Natural killer cell treated with Interleukin-12 subunit alpha and Interleukin-12 subunit beta and Interleukin-15 and Interleukin-18, amount 100 ng/mL, for 72 hours (primary cell): ENCODE results near the gene ATP8B1. TPM values are rescaled to one million over a fixed set of nuclear protein-coding genes. Genes with fewer than 3 reads are reported as not detected.

Experiments
- ATAC-seq, 2 donors: fragments of 150-1000 bp; cut with Tn5 transposase in 1 of 2; sonication (Bioruptor Pico), chemical (Tn5 transposase) in 1 of 2; 2 replicates each; pipeline ENCODE4 v1.10.0; 2021
- DNase-seq: peaks from one replicate; pipeline ENCODE4 v3.0.0; 2022; ENCODE audit warnings: low spot score
- H3K27ac Mint-ChIP-seq, 2 donors: 1 replicate in 1 of 2; 2 replicates in 1 of 2; pipeline ENCODE4 v1.8.0; 2022; ENCODE audit warnings: mixed read lengths in 2 of 2, mild to moderate bottlenecking in 1 of 2, moderate library complexity in 1 of 2
- H3K27me3 Mint-ChIP-seq, 2 donors: 1 replicate in 1 of 2; 2 replicates in 1 of 2; pipeline ENCODE4 v1.8.0; 2022; ENCODE audit warnings: mixed read lengths in 2 of 2
- H3K36me3 Mint-ChIP-seq: one replicate; pipeline ENCODE4 v1.8.0; 2022; ENCODE audit warnings: mixed read lengths
- H3K4me1 Mint-ChIP-seq, 2 donors: 1 replicate in 1 of 2; 2 replicates in 1 of 2; pipeline ENCODE4 v1.8.0; 2022; ENCODE audit warnings: low read depth in 2 of 2, mixed read lengths in 2 of 2, mild to moderate bottlenecking in 1 of 2
- H3K4me3 Mint-ChIP-seq: one replicate; pipeline ENCODE4 v1.8.0; 2022; ENCODE audit warnings: mixed read lengths
- H3K9me3 Mint-ChIP-seq: 2 replicates; pipeline ENCODE4 v1.8.0; 2022; ENCODE audit warnings: mixed read lengths
- total RNA-seq, 2 donors: library from RNA; stranded (reverse); gene quantifications; one replicate each; pipeline ENCODE4 v1.2.3, GENCODE V29; 2022

The ATP8B1 gene
- total RNA-seq, 2 donors from 2014 or later: not detected

DNA sequence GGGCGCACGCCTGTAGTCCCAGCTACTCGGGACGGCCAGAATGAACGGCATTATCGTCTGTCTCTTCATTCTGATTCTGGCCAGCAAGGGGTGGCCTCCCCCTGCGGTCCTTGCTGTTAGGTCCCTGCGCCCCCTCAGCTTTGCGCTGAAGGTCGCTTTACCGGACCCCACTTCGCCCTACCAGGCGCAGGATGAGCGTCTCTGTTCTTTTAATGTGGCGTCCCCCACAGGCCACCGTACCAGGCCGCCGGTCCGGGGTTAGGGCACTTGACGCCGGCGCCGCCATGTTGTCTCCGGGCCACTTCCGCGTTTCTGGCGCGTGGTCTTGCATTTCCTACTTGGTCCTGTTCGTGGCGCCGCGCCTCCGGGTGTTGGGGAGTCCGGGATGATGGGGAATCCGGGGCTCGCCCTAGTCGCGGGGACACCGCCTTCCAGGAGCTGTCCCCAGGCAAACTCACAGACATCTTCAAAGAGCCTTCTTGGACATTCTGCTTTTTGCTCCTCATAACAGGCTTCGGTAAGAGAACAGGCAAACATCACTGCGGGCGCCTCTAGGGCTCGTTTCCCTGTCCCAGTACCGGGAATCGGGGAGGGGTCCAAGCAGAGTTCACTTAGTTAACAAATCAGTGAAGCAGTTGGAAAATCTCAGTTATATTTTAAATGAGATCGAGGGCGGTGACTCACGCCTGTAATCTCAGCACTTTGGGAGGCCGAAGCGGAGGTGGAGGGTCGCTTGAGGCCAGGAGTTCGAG, 172.9 kb downstream of the ATP8B1 start:
- no peaks in the 10 kb centered on the region for H3K27me3 Mint-ChIP-seq

DNA sequence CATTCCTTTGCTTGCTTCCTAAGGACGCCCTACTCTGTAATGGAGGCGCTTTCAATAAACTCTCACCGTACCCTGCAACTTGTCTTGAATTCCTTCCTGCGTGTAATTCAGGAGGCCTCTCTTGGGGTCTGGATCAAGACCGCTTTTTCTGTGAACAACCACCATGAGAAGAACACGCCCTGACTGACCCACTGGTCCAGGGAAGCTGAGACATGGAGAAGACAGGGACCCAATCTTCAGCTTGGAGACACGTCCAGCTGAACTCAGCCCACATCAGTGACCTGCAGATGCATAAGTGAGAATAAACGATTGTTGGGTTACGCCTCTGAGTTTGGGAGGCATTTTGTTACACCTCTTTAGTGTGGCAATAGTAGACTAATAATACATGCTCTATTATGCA, 173.7 kb downstream of the ATP8B1 start:
- Mint-ChIP-seq H3K27me3 (no peaks in the 10 kb centered on the region), H3K27ac (peak overlapping the region in 1 of 2 donors; percentile 90), H3K36me3 (no peaks in the 10 kb centered on the region), H3K4me3 (no peak overlapping the region), H3K4me1 (peaks cover 10 to 17% of the 10 kb centered on the region in 2 donors), H3K9me3 (no peaks in the 10 kb centered on the region)
- DNase-seq (no peak), ATAC-seq (no peak)

More for the DNA sequence above, 172.9 kb downstream of the ATP8B1 start:
- Mint-ChIP-seq H3K4me1 (peaks cover 10 to 17% of the 10 kb centered on the region in 2 donors), H3K9me3 (no peaks in the 10 kb centered on the region), H3K4me3 (peak overlapping the region; percentile 92), H3K36me3 (no peaks in the 10 kb centered on the region), H3K27ac (peak overlapping the region; percentile 90 to 98)
- DNase-seq: peak; percentile 96
- peak; percentile 99 for ATAC-seq

DNA sequence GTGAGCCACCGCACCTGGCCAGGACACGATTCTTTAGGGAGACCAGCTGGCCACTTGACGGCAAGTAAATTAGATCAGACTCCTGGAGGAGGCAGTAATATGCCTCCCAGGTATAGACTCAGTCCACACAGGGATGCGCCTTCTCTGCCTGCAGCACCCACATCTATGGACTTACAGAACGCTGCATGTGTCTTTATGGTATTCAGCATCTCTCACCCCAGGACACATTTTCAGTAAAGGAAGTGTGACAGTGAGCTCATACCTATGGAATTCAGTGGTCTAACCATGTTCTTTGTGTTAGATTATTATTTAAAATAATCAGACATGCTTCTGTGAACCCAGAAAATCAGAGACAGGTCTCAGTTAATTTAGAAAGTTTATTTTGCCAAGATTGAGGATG, 175.6 kb downstream of the ATP8B1 start:
- no peak overlapping the region for H3K27ac Mint-ChIP-seq
- H3K4me1 Mint-ChIP-seq: peaks cover 12 to 17% of the 10 kb centered on the region in 2 donors
- H3K9me3 Mint-ChIP-seq: no peaks in the 10 kb centered on the region
- no peak overlapping the region for H3K4me3 Mint-ChIP-seq
- H3K36me3 Mint-ChIP-seq: no peaks in the 10 kb centered on the region
- DNase-seq (no peak), ATAC-seq (no peak)
- no peaks in the 10 kb centered on the region for H3K27me3 Mint-ChIP-seq

GRCh38 chr18:57624988-57625387, 178.1 kb downstream of the ATP8B1 start:
- H3K27ac Mint-ChIP-seq: no peak overlapping the region
- ATAC-seq: no peak

DNA sequence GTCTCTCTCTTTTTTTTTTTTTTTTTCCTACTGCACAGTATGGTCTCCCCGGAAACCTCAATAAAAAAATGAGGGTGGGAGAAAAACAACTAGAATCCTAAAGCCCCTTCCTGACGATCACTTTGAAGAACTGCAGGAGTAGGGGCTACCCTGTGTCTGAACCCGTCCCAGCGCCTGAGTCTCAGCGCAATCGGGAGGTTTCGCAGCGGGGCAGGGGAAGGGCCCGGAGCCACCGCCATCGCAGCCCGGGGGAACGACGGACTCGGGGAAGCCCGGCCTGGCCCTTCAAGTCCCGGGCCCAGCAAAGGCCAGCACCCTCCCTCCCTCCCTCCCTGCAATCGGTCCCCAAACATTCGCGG, 181.9 kb downstream of the ATP8B1 start:
- ATAC-seq: peak; percentile 12 to 43
- Mint-ChIP-seq H3K4me1 (peaks cover 9 to 10% of the 10 kb centered on the region in 2 donors), H3K36me3 (no peaks in the 10 kb centered on the region), H3K27ac (peak overlapping the region; percentile 93 to 94), H3K4me3 (peak overlapping the region; percentile 96), H3K9me3 (no peaks in the 10 kb centered on the region), H3K27me3 (no peaks in the 10 kb centered on the region)
- DNase-seq: peak; percentile 64

More at GRCh38 chr18:57624988-57625387, 178.1 kb downstream of the ATP8B1 start:
- H3K36me3 Mint-ChIP-seq: no peaks in the 10 kb centered on the region
- H3K27me3 Mint-ChIP-seq: no peaks in the 10 kb centered on the region
- no peak for DNase-seq
- no peak overlapping the region for H3K4me3 Mint-ChIP-seq
- peaks cover 7 to 13% of the 10 kb centered on the region in 2 donors for H3K4me1 Mint-ChIP-seq
- no peaks in the 10 kb centered on the region for H3K9me3 Mint-ChIP-seq

DNA sequence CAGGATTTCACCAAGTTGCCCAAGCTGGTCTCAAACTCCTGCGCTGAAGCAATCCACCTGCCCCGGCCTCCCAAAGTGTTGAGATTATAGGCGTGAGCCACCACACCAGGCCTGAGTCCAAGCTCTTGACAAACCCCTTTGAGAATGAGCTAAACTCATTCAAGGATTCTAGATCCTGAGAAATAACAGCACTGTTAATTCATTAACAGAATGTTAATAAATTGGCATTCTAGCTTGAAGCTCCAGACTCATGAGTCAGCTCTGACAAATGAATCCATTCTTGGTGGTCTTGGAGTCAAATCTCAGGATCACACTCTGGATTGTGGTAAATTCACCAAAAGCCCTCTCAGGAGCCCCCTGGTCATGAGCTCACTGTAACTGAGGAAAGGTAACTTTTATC, 183.2 kb downstream of the ATP8B1 start:
- ATAC-seq (no peak), DNase-seq (no peak)
- Mint-ChIP-seq H3K27me3 (no peaks in the 10 kb centered on the region), H3K9me3 (no peaks in the 10 kb centered on the region), H3K36me3 (peaks cover 7% of the 10 kb centered on the region), H3K4me3 (peak overlapping the region; percentile 96), H3K4me1 (peaks cover 14% of the 10 kb centered on the region in 2 donors), H3K27ac (peak overlapping the region in 1 of 2 donors; percentile 94)

DNA sequence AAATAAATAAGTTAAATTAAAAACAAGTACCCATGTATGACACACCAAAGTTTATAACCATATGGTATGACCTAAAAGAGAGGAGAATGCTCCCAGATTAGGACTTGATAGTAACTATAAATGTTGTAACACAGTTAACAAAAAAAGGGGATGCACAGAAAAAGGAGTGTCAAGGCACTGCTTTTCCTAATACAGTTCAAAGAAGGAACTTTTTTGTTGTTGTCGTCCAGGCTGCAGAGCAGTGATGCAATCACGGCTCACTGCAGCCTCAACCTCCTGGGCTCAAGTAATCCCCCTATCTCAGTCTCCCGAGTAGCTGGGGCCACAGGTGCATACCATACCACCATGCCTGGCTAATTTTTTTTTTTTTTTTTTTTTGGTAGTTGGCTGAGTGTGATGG, 184.2 kb downstream of the ATP8B1 start:
- no peak overlapping the region for H3K4me3 Mint-ChIP-seq
- peaks cover 14% of the 10 kb centered on the region in 2 donors for H3K4me1 Mint-ChIP-seq
- no peaks in the 10 kb centered on the region for H3K27me3 Mint-ChIP-seq
- no peak for DNase-seq
- H3K27ac Mint-ChIP-seq: no peak overlapping the region
- no peak for ATAC-seq
- H3K36me3 Mint-ChIP-seq: peaks cover 8% of the 10 kb centered on the region
- no peaks in the 10 kb centered on the region for H3K9me3 Mint-ChIP-seq

DNA sequence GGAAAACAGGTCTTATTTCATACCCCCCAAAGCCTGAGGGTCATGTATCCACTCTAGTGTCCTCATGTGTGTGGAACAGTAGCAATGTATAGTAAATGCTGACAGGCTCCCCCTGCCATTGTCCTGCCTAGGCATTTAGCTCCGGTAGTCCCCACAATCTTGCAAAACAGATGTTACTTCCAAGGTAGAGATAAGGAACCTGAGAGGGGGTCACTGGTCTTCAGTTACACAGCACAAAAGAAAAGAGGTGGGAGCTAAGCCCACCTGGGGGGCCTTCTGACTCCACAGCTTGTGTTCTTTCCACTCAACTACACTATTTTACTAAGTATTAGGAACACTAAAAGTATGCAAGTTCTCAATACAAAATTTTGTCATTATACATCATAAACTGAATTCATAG, 199.2 kb downstream of the ATP8B1 start:
- DNase-seq (no peak), ATAC-seq (no peak)
- no peaks in the 10 kb centered on the region for H3K27me3 Mint-ChIP-seq
- no peaks in the 10 kb centered on the region for H3K9me3 Mint-ChIP-seq
- peaks cover 32% of the 10 kb centered on the region for H3K36me3 Mint-ChIP-seq
- no peak overlapping the region for H3K27ac Mint-ChIP-seq
- peaks cover 0 to 2% of the 10 kb centered on the region in 2 donors for H3K4me1 Mint-ChIP-seq
- H3K4me3 Mint-ChIP-seq: no peak overlapping the region

Other genes starting within 250 kb of the ATP8B1 start
- 10 to 100 TPM; 23.8 to 24.5 TPM for gene FECH, start 216.6 kb downstream of the ATP8B1 start, total RNA-seq
- 100 to 1,000 TPM in 1 of 2 donors, 10 to 100 TPM in 1; 80.1 to 119 TPM for gene NARS1, start 181.5 kb downstream of the ATP8B1 start, total RNA-seq
- gene NEDD4L, start 240.9 kb upstream of the ATP8B1 start, total RNA-seq: 10 to 100 TPM in 1 of 2 donors, 1 to 10 TPM in 1; 8.6 to 16.5 TPM